ENCODE results near the gene COL4A1.

COL4A1 gene

DNA sequence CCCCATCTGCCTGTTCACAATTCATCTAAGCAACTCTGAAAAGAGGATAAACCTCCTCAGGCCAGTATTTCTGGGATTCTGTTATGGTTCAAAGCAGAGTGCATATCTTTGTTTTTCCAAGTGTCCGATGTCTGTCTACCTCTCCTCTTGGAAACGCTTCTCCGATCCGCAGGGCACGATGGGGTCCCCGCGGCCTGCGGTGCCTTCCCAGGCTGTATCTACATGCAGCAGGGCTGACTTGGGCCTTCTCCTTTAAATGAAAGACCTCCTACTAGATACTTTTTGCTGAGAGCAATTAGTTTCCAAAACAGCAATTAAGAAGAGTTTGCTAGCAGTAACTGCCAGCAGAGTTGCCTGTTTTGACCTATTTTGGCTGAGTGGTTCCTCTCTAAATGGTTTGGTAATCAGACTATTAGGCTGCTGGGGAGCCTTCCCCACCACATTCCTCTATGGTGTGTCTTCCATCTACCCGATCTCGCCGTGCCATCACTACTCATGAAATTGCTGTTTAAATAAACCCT lies 23.6 kb upstream of the COL4A1 start:
- TF ChIP-seq EGR1 (IDR thresholded peaks at IDR 0.05) (no peak), CREB1 (IDR thresholded peaks at IDR 0.05; ENCODE audit: low read depth) (no peak), NFIC (IDR thresholded peaks at IDR 0.05) (no peak), CEBPB (IDR thresholded peaks at IDR 0.05) (no peak), TAF1 (IDR thresholded peaks at IDR 0.05; ENCODE audit: low read depth) (no peak), FOXM1 (IDR thresholded peaks at IDR 0.05; ENCODE audit: borderline replicate concordance, low read depth) (no peak), ZBTB7A (IDR thresholded peaks at IDR 0.05; ENCODE audit: low read depth) (no peak), YY1 (IDR thresholded peaks at IDR 0.05; ENCODE audit: low read depth) (no peak), MAX (IDR thresholded peaks at IDR 0.05) (no peak), USF1 (IDR thresholded peaks at IDR 0.05) (no peak), RAD21 (IDR thresholded peaks at IDR 0.05; ENCODE audit: low read depth) (no peak), TEAD4 (IDR thresholded peaks at IDR 0.05) (no peak), REST (IDR thresholded peaks at IDR 0.05; ENCODE audit: low read depth) (no peak), EP300 (IDR thresholded peaks at IDR 0.05; ENCODE audit: borderline replicate concordance) (no peak), TCF12 (IDR thresholded peaks at IDR 0.05; ENCODE audit: low read depth) (no peak)

DNA sequence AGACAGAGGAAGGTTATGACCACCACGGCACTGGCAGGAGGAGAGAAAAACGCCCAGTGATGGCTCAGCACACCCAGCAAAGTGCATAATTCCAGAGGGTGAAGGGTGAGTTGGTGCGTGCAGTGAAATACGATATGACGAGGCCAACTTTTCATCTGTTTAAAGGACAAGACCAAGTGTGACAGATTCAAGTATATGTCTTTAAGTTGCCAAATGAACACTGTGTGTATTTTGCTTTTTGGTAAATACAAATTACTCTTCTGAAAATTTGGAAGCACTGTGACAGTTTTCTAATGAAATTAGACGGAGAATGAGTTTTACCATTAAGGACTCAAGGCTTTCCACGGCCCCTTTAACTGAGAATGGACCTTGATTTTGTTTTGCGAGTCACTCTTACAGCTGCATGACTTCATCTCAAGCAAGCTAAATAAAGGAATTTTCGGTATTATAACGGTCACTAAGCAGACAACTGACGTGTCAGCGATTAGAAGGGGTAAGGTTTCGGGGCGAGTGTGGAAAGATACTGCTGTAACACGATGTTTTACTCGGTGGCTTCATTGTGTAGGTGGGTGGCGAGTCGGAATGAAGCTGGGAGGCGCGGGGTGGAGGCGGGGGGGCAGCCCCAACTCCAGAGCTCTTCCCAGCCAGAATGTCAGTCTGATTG lies 23.0 kb upstream of the COL4A1 start:
- TF ChIP-seq MAX (IDR thresholded peaks at IDR 0.05) (no peak), RAD21 (IDR thresholded peaks at IDR 0.05; ENCODE audit: low read depth) (no peak), TAF1 (IDR thresholded peaks at IDR 0.05; ENCODE audit: low read depth) (no peak), NFIC (IDR thresholded peaks at IDR 0.05) (no peak), FOXM1 (IDR thresholded peaks at IDR 0.05; ENCODE audit: borderline replicate concordance, low read depth) (no peak), YY1 (IDR thresholded peaks at IDR 0.05; ENCODE audit: low read depth) (no peak), TCF12 (IDR thresholded peaks at IDR 0.05; ENCODE audit: low read depth) (no peak), ZBTB7A (IDR thresholded peaks at IDR 0.05; ENCODE audit: low read depth) (no peak), CEBPB (IDR thresholded peaks at IDR 0.05) (no peak)

GRCh38 chr13:110329258-110329657 lies 22.3 kb upstream of the COL4A1 start:
- TF ChIP-seq TAF1 (IDR thresholded peaks at IDR 0.05; ENCODE audit: low read depth) (no peak), ZBTB7A (IDR thresholded peaks at IDR 0.05; ENCODE audit: low read depth) (no peak), EGR1 (IDR thresholded peaks at IDR 0.05) (no peak), FOXM1 (IDR thresholded peaks at IDR 0.05; ENCODE audit: borderline replicate concordance, low read depth) (no peak), MAX (IDR thresholded peaks at IDR 0.05) (no peak), CEBPB (IDR thresholded peaks at IDR 0.05) (no peak), REST (IDR thresholded peaks at IDR 0.05; ENCODE audit: low read depth) (no peak), RAD21 (IDR thresholded peaks at IDR 0.05; ENCODE audit: low read depth) (no peak), CREB1 (IDR thresholded peaks at IDR 0.05; ENCODE audit: low read depth) (no peak), EP300 (IDR thresholded peaks at IDR 0.05; ENCODE audit: borderline replicate concordance) (no peak), TEAD4 (IDR thresholded peaks at IDR 0.05) (no peak), NFIC (IDR thresholded peaks at IDR 0.05) (no peak), USF1 (IDR thresholded peaks at IDR 0.05) (no peak), TCF12 (IDR thresholded peaks at IDR 0.05; ENCODE audit: low read depth) (no peak), YY1 (IDR thresholded peaks at IDR 0.05; ENCODE audit: low read depth) (no peak)

DNA sequence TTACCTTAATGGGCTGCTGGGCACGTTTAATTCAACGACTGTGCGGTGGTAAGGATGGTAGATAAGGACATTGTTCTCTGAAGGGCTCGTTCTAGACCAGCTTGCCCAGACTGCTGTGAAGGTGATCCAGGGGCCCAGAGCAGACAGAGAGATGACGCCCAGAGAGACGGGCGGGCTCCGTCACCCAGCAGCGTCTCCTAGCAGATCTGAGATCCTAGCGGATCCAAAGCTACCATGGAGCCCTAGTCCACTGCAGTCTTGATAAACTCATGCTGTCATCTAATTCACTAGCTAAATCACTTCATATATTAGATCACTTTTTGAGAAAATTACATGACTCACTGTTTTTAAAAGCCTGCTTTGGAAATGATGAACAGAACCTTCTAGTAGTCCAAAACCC lies 21.6 kb upstream of the COL4A1 start:
- TF ChIP-seq EP300 (IDR thresholded peaks at IDR 0.05; ENCODE audit: borderline replicate concordance) (no peak), YY1 (IDR thresholded peaks at IDR 0.05; ENCODE audit: low read depth) (no peak), TEAD4 (IDR thresholded peaks at IDR 0.05) (no peak), TCF12 (IDR thresholded peaks at IDR 0.05; ENCODE audit: low read depth) (no peak), RAD21 (IDR thresholded peaks at IDR 0.05; ENCODE audit: low read depth) (no peak), MAX (IDR thresholded peaks at IDR 0.05) (no peak), TAF1 (IDR thresholded peaks at IDR 0.05; ENCODE audit: low read depth) (no peak), CREB1 (IDR thresholded peaks at IDR 0.05; ENCODE audit: low read depth) (no peak), EGR1 (IDR thresholded peaks at IDR 0.05) (no peak), NFIC (IDR thresholded peaks at IDR 0.05) (no peak), USF1 (IDR thresholded peaks at IDR 0.05) (no peak), CEBPB (IDR thresholded peaks at IDR 0.05) (no peak)

All from Ishikawa (cell line).